NCI-H2227 (cell line): ENCODE measurements around the gene CACNA2D1.
"Not testable (repeated sequence)": the region's sequence is repeated elsewhere in the genome, so short reads cannot be mapped to it uniquely, and the experiment has no call there.

Source experiments
- DNase-seq: peaks from one replicate; lab custom pipeline; 2025; ENCODE audit not compliant: unreplicated experiment; lab: John Stamatoyannopoulos, UW

CACNA2D1 gene

DNA sequence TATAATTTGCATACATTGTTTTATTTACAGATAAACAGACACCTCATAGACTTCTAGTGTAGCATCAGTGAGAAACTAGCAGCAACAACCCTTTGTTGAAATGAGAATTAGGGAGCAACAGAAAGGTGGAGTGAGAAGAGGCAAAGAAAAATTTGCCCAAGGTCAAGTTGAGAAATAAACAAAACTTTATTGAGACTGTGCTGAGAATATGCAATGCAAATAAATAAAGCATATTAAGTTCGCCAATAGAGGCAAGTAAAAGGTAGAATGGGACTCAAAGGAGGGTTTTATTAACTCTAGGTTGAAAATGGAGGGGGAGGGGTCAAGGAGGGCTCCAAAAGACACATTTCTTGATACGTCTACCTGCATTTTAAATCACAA lies 49.7 kb downstream of the CACNA2D1 start:
- no peak for DNase-seq

DNA sequence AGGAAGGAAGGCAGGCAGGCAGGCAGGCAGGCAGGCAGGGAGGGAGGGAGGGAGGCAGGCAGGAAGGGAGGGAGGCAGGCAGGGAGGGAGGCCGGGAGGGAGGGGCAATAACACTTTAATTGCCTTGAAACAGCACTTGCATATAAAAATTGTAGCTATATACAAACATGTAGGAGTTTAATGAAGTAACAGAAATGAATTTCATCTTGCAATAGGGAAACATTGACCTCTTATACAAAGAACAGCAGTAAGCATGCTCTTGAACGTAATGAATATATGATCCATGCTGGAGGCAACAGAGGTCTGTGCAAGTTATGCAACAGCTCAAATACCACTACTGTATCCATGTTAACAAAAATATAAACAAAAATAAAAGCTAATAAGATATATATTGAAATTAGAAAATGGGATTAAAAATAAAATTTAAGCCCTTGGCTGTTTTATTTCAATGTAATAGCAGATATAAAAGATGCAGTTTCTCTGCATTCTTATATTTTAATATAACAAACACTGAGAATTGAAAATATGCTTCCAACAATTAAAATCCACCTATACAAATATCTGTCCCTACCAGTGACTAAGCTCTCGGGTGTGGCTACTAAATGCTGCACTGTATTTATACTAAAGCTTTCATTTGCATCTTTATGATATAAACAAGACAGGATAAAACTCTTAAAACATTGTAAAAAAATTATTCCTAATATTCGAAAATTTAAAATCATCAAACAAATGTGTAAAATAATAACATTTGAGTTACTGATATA lies 50.3 kb downstream of the CACNA2D1 start:
- no peak for DNase-seq

DNA sequence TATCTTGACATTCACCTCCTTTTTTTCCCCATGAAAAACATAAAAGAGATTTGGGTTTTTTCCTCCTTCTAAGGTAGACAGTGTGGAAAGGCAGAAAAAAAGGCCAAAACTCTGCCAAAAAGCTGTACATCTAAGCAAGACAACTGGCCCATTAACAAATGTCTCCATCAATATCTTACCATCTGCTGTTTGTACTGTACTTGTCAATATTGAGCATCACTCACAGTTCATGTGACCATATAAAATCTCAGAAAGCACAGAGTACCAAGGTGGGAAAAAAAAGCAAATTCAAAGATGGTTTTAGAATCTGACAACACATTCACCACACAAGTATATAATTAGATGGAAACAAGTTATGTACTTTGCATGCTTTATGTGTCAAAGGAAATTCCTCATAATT lies 52.6 kb downstream of the CACNA2D1 start:
- DNase-seq: no peak

DNA sequence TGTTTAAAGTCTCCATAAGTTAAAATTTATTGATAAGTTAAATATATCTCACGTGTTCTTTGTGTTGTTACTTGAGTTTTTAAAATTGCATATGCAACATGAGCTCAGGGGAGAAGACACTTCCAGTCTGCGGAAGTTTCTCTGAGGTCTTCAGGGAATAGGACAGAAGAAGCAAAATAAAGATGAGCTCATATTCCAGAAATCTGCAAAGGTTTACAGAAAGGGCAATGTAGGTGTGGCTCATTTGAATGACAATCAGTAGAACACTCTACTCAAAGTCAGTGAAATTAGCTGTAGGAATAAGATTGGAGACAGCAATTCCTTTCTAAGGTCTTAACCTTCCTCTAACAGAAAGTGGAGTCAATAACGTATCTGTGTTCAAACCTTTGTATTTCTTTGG lies 53.7 kb downstream of the CACNA2D1 start:
- no peak for DNase-seq

DNA sequence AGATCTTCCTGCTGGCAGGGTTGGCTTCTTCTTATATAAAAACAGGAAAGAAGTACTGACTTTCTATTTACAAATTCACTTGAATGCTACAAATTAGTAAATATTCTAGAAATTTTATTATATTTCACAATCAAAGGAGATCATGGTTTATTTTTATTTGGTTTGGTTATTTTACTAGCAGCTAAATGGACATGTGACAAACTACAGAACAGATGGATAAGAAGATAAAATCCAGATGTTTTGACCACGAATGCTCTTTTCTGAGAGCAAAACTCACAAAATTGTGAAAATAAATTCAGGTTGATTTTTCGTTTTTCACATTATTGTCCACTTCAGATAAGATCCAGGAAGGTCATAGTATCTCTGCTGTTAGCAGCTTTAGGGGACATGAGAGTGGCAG lies 55.4 kb downstream of the CACNA2D1 start:
- DNase-seq: no peak

DNA sequence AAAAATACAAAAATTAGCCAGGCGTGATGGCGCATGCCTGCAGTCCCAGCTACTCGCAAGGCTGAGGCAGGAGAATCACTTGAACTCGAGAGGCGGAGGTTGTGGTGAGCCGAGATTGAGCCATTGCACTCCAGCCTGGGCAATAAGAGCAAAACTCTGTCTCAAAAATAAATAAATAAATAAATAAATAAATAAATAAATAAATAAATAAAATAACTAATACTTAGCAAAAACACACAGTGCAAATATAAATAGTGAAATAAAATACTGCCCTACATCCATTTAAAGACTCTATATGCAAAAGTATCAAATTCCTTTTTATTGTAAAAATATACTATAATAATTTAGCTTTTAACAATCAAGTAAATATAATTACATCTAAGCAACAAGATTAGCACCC lies 57.0 kb downstream of the CACNA2D1 start:
- DNase-seq: not testable (repeated sequence)

DNA sequence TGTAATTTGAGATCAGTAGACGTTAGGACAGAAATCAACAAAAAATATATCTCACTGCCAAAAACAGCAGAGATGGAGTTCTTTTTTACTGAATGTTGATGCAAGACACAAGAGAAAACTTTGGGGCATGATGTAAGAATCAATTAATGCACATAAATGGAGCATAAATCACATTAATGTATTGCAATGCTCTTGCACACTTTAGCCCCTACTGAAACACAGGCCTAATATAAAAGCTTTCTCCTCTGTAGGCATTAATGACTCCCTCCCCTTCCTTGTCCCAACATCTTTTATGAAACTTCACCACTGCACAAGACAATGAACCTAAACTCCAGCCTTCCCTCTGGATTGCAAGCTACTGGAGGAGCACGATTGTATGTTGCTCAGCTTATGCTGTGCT lies 58.8 kb downstream of the CACNA2D1 start:
- DNase-seq: no peak

DNA sequence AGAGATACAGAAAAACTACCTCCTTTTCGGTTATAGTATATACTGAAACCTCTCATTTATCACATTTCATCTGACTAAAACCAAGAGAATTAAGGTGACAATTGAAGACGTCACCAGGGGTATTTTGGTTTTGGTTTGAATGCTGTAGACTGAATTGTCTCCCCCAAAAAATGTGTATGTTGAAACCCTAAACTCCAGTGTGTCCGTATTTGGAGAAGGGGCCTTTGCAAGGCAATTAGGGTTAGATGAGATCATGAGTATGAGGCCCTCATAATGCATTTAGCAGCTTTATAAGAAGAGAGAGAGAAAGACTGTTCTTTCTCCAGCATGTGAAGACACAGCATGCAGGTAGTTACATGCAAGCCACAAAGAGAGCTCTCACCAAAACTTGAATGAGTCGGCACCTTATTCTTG lies 59.5 kb downstream of the CACNA2D1 start:
- no peak for DNase-seq

DNA sequence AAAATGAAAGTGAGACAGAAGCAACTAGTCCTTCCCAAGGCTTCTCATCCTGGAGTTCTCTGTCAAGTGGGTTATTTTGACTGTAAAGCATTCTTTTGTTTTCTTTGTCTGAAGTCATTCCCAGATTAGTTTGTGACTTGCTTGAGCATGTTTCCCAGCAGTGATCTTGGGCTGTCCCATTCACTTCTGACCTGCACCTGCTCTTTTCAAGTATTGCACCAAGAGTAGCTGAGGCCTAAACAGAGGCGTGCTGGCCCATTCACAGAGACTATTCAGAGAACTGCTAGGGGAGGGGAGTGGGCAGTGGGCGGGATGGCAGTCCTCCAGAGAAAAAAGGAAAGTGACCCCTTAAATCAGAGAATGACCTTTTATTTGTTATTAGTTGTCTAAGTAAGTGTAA lies 61.3 kb downstream of the CACNA2D1 start:
- peak; percentile 89 for DNase-seq

DNA sequence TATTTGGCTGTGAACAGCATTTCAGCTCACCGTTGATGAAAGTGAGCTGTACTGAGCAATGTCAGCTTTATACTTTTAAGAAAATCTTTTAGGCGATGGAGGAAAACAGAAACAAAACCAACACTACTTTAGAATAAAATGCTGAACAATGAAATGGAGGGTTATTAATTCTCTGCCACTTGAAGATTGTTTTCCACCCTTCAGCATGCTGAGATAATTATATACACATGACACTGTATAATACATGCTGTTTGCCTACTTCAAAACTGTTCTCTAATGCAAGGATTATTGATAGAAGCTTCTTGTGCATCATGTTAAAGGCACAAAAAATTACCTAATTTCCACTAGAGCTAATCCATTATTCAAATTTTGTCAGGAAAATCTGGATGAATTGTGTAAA lies 66.8 kb downstream of the CACNA2D1 start:
- DNase-seq: peak; percentile 77

DNA sequence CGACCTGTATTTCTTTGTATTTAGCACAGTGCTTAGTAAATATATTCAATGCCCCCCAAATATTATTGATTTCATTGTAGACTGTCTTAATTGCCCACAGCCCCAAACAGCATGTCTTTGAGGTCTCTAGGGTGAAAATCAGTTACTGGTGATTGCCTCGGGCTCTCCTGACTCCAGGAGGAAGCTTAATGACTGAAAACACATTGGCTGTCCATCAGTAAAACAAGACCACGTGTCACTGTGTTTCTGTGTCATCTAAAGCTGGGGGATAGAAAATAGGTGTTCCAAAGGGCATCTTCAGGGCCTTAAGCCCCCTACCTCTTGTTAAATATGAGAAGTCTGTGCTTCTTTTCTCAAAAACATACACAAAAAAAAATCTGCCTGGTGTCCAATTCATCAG lies 67.9 kb downstream of the CACNA2D1 start:
- no peak for DNase-seq

DNA sequence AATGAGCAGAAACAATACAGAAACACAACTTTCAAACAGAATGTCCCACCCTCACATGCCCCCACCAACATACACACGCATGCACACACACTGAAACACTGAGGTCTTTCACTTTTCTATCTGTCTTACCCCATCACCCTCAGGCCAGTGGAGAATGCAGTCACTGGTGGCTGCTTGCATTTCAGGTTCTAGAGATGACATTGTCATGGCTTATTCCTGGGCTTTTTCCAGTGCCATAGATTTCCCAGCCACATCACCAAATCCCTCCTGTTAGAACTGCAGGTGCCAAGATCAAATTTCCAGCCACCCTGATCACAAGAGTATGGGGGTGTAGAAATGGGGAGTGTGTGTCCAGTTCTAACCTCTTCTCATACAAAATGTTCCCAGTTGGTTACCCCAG lies 68.4 kb downstream of the CACNA2D1 start:
- DNase-seq: no peak

DNA sequence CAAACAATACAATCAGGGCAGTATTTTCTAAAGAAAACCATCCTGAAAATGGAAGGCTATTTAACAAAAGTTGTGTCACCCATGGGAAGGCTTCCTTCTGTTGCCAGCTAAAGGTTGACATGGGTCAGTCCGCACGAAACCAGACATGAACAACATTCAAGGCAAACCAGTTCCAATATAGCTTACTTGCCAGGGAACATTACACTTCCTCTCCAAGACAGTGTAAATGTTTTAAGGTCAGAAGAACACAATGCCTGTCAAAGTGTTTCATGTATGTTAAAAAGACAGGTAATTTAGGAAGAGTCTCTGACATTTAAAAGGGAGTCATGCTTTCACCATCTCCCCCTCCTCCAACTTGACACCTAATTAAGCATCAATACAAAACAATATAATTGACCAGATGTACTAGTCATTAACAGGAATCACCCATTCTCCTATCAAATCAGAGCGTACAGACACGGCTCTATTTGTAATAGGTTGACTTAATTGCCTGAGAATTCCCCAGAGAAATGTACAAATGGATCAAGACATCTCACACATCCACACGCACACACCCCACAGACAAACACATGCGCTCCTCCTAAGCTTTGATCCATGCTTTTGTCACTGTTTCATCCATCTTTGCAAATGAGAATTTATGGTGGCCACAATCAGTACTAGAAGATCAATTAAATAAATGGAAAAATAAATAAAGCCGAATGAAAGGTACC lies 69.5 kb downstream of the CACNA2D1 start:
- DNase-seq: no peak

DNA sequence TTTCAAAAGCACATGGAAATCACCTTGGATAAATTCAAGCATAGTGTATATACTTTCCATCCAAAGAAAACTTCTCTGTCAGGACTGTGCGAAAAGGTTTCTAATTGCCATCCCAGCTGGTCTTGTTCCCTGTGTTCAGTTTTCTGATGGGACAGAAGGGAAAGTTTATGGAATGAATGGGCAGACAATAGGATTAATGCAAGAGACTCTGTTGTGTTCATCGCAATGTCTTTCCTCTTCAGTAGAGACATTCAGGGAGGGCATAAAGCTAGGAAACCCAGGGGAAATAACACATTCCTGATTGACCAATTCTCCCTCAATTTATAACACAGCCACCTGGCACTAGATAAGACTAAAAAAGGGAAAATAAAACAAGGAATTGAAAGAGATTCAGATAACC lies 78.9 kb downstream of the CACNA2D1 start:
- DNase-seq: no peak

DNA sequence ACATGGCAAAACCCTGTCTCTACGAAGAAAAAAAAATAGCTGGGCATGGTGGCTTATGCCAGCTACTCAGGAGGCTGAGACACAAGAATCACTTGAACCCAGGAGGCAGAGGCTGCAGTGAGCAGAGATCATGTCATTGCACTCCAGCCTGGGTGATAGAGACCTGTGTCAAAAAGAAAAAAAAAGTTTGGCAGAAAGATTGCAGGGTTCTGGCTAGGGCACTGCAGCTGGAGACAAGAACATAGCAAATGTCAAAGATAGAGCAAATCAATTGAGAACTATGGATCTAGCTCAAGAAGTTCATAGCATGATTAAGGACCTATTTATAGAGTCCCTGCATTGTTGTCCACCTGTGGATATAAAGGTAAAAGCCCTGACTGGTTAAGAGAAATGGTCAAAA lies 79.5 kb downstream of the CACNA2D1 start:
- DNase-seq: no peak

DNA sequence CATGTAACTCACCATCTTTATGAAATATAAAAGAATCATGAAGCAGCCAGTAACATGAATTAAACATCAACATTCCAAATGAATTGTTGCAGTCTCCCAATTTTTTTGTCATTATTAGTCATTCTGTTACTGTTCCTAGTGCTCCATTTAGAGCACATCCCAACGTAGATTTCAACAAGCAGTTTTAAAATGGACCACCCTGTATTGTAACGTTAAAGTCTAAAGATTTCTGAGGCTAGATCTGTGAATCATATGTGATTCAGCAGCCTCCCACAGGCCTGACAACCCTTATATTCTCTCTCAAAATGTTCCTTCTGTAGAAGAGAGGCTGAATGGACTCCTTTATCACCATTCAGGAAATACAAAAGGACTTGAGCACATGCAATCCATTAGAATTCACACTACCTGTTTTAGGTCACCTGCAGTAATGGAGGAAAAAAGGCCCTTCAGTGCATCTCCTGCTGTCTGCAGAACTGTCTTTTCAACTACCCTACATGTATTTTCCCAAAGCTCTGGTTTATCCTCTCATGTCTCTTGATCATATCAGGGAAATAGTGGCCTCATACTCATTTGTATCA lies 81.4 kb downstream of the CACNA2D1 start:
- no peak for DNase-seq

DNA sequence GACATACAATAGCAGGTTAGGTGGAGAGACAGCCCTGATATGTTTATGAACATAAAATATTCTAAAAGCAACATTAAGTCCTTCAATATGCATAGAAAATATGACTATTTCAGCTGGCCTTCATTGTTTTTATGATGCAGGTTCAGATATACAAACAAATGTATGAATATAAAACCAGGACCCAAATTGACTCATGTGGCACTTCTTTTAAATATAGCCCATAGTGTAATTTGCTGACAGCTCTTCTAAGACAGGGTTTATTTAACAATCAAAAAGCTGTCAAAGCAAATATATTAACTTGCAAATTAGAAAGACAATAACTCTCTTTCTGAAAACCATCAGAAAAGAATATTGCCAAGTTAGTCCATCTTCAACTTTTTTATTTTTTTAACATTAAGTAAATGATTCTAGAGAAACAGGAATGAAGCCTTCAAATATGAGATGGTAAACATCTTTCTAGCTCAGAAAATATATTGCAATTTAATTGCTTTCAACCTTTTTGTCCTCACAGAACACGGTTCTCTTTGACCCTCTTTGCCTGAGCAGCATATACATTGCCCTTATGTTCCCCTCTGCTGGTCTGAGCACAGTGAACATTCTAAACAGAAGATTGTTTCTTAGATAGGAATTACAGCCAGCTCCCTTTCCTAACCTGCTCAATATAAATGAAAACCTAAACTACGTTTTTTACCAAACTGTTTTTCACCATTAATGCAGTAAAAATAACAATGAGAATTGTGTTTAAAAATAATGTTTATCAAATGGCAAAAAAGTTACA lies 82.8 kb downstream of the CACNA2D1 start:
- peak; percentile 19 for DNase-seq

DNA sequence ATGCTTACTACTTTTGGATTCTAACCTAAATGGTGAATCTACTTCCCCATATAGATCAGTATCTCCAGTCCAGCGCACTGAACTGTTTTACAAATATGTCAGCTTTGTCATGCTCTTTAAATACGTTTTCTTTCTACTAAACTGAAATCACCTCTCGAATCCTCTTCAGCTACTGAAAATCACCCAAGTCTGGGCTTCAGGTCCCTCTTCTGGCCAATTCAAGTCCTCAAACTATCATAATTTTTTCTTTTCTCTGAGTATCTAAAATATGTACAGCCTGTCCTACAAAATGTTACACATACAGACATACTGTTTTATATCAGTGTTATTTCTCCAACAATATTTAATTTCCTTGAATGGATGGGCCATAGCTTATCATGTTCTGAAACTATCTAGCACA lies 84.2 kb downstream of the CACNA2D1 start:
- no peak for DNase-seq

DNA sequence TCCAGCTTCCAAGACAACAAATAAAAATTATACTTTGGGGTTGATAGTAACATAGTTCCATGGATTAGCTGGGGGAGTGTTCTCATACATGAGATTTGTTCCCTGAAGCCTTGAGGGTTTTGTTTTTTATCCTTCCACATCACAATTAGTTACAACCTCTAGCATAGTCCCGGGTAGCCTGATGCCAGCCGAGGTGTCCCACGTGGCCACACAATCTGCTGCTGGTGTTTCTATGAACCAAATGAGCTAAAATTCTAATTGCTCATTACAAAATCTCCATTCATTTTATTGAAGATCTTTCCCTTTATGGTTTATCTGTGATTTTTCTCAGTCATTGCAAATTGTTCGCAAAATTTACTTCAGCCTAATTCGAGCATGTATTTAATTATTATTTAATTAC lies 84.7 kb downstream of the CACNA2D1 start:
- no peak for DNase-seq

DNA sequence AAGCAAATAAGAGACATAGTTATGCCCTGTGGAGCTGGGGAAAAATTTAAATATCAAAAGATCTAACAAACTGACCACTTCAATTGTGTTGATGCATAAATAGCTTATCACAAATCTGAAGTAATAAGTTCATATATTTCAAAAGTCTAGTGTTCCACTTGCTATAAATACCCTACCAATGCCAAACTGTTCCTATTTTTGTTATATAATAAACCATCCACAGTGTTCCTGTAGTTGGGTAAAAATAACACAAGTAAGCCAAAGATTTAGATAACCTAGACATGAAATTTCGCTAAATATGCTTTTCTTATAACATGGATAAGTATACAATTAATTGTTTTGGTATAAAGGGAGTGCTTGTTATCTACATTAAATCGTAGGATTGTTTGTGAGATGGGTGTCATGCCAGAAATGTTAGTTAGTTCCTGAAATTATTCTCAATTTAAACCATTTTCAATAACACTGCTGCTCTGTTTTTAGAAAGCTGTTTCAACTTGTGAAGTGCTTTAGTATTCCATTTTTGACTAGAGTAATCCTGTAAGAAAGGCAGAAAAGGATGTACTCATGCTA lies 85.5 kb downstream of the CACNA2D1 start:
- DNase-seq: no peak

DNA sequence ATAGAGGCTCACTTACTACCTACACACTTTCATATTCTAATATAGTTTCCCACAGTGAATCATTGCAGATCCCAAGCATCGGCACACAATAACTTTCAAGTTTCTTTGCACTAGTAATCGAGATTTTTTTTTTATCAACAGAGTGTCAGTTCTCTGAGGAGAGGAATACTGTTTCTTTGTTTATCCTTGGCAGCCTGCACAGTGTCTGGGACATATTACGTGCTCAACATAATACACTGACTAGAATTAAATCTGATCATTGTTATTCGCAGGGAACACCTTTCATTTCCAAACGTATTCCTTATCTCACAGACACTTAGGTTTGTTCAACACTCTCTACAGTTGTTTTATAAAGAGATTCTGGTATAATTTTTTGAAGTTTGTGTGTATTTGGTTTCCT lies 95.3 kb downstream of the CACNA2D1 start:
- DNase-seq: no peak
